GM23338 (cell line): ENCODE results near the gene PTGIS. TPM values are rescaled to one million over a fixed set of nuclear protein-coding genes. Genes with fewer than 3 reads are reported as not detected.

Source experiments
- ATAC-seq: fragments of 200-7000 bp; cut with Tn5 transposase; 3 replicates; pipeline ENCODE4 v1.9.1; 2020
- DNase-seq: peaks from one replicate; pipeline ENCODE4 v3.0.0-alpha.2; 2015; ENCODE audit warnings: low spot score
- H2AFZ ChIP-seq: fragments of 200-600 bp; sonication (generic); 2 replicates; pipeline ENCODE4 v1.8.0; 2016; ENCODE audit warnings: antibody characterized with exemption, mild to moderate bottlenecking, moderate library complexity
- H3F3A ChIP-seq: fragments of 200-600 bp; sonication (generic); replicated peaks from 2 replicates; pipeline ENCODE4 v1.8.0; 2017; ENCODE audit warnings: antibody characterized with exemption, mixed run types, low read depth
- H3K27ac ChIP-seq: fragments of 200-600 bp; sonication (generic); 2 replicates; pipeline ENCODE4 v1.6.1; 2016; ENCODE audit warnings: low read depth
- H3K27me3 ChIP-seq: fragments of 200-600 bp; sonication (generic); 2 replicates; pipeline ENCODE4 v1.8.0; 2016; ENCODE audit warnings: mild to moderate bottlenecking, mixed run types, moderate library complexity; ENCODE audit not compliant: insufficient read depth
- H3K36me3 ChIP-seq: fragments of 200-600 bp; sonication (generic); 2 replicates; pipeline ENCODE4 v1.8.0; 2016; ENCODE audit warnings: mild to moderate bottlenecking; ENCODE audit not compliant: insufficient read depth
- H3K4me1 ChIP-seq: fragments of 200-600 bp; sonication (generic); 2 replicates; pipeline ENCODE4 v1.8.0; 2016; ENCODE audit warnings: mild to moderate bottlenecking, moderate library complexity; ENCODE audit not compliant: insufficient read depth
- H3K4me2 ChIP-seq: fragments of 200-600 bp; sonication (generic); 2 replicates; pipeline ENCODE4 v1.7.1; 2017; ENCODE audit warnings: mixed run types
- H3K4me3 ChIP-seq: fragments of 200-600 bp; sonication (generic); 2 replicates; pipeline ENCODE4 v1.6.1; 2016; ENCODE audit warnings: mixed run types
- H3K79me2 ChIP-seq: fragments of 200-600 bp; sonication (generic); replicated peaks from 2 replicates; pipeline ENCODE4 v1.8.0; 2017; ENCODE audit warnings: mild to moderate bottlenecking; ENCODE audit not compliant: insufficient read depth
- H3K9me2 ChIP-seq: fragments of 200-600 bp; sonication (generic); 2 replicates; pipeline ENCODE4 v1.8.0; 2017; ENCODE audit not compliant: insufficient read depth
- H4K20me1 ChIP-seq: fragments of 200-600 bp; sonication (generic); replicated peaks from 2 replicates; pipeline ENCODE4 v1.8.0; 2017; ENCODE audit warnings: mild to moderate bottlenecking; ENCODE audit not compliant: insufficient read depth
- H3K27ac Mint-ChIP-seq: 2 replicates; pipeline ENCODE4 v1.8.0; 2020; ENCODE audit warnings: inconsistent platforms, mild to moderate bottlenecking, moderate library complexity, mixed read lengths
- H3K27me3 Mint-ChIP-seq: 3 replicates; pipeline ENCODE4 v1.8.0; 2022; ENCODE audit warnings: low read depth, mild to moderate bottlenecking, moderate library complexity, mixed read lengths, inconsistent platforms; ENCODE audit not compliant: insufficient read depth, poor library complexity
- H3K36me3 Mint-ChIP-seq: 3 replicates; pipeline ENCODE4 v1.8.0; 2021; ENCODE audit warnings: low read depth, mild to moderate bottlenecking, inconsistent platforms, moderate library complexity, mixed read lengths
- H3K4me1 Mint-ChIP-seq: 3 replicates; pipeline ENCODE4 v1.8.0; 2020; ENCODE audit warnings: mild to moderate bottlenecking, inconsistent platforms, mixed read lengths
- H3K4me3 Mint-ChIP-seq: 3 replicates; pipeline ENCODE4 v1.8.0; 2021; ENCODE audit warnings: moderate library complexity, mild to moderate bottlenecking, inconsistent platforms, mixed read lengths
- H3K9me3 Mint-ChIP-seq: 3 replicates; pipeline ENCODE4 v1.8.0; 2020; ENCODE audit warnings: moderate library complexity, mild to moderate bottlenecking, inconsistent platforms, mixed read lengths
- CREB1 ChIP-seq: fragments of 250-450 bp; sonication (Bioruptor Pico); IDR thresholded peaks from 2 replicates; pipeline ENCODE4 v1.5.0; 2020; ENCODE audit warnings: low read depth, mild to moderate bottlenecking, moderate library complexity
- EZH2 ChIP-seq: fragments of 200-600 bp; sonication (generic); IDR thresholded peaks from one replicate; pipeline ENCODE4 v1.8.0; 2017; ENCODE audit warnings: antibody characterized with exemption, mild to moderate bottlenecking, low read depth; ENCODE audit not compliant: unreplicated experiment
- EZH2phosphoT487 ChIP-seq: fragments of 200-600 bp; sonication (generic); IDR thresholded peaks from one replicate; pipeline ENCODE4 v1.8.1; 2018; ENCODE audit warnings: antibody characterized with exemption; ENCODE audit not compliant: unreplicated experiment
- JUNB ChIP-seq: IDR thresholded peaks from one replicate; pipeline ENCODE4 v1.6.1; 2016; ENCODE audit warnings: antibody characterized with exemption; ENCODE audit not compliant: unreplicated experiment
- NANOG ChIP-seq: IDR thresholded peaks from 2 replicates; pipeline ENCODE4 v1.6.1; 2016; ENCODE audit warnings: antibody characterized with exemption, borderline replicate concordance
- POLR2AphosphoS5 ChIP-seq: IDR thresholded peaks from 2 replicates; pipeline ENCODE4 v1.6.1; 2016; ENCODE audit warnings: antibody characterized with exemption, low read depth
- ZNF331 ChIP-seq: fragments of 250-450 bp; sonication (Bioruptor Pico); IDR thresholded peaks from 2 replicates; pipeline ENCODE4 v1.5.0; 2020; ENCODE audit warnings: low read depth, mild to moderate bottlenecking, moderate library complexity
- polyA plus RNA-seq: library from polyadenylated mRNA; unstranded; fragments of >200 nt; fragmentation: Nextera tagmentation; extraction: Ambion mirVana; gene quantifications from 2 replicates; pipeline ENCODE4 v1.2.1, GENCODE V29; 2016
- total RNA-seq: library from RNA; depleted of rRNA; stranded (reverse); fragments of >200 nt; shearing (Covaris generic); gene quantifications from 2 replicates; pipeline ENCODE4 v1.2.3, GENCODE V29; 2014
- TF ChIP-seq, protein P1 (sequence below): IDR thresholded peaks from 2 replicates; pipeline ENCODE4 v1.6.1; 2016; ENCODE audit warnings: antibody characterized with exemption
- TF ChIP-seq, protein P2 (sequence below): IDR thresholded peaks from one replicate; pipeline ENCODE4 v1.6.1; 2018; ENCODE audit warnings: antibody characterized with exemption; ENCODE audit not compliant: unreplicated experiment
- TF ChIP-seq, protein P3 (sequence below): fragments of 250-450 bp; sonication (Bioruptor Pico); IDR thresholded peaks from 2 replicates; pipeline ENCODE4 v1.5.0; 2020; ENCODE audit warnings: mild to moderate bottlenecking, moderate library complexity

PTGIS gene
- total and polyA plus RNA-seq, 2 experiments from 2014 or later: 6.6 to 28.7 TPM

DNA sequence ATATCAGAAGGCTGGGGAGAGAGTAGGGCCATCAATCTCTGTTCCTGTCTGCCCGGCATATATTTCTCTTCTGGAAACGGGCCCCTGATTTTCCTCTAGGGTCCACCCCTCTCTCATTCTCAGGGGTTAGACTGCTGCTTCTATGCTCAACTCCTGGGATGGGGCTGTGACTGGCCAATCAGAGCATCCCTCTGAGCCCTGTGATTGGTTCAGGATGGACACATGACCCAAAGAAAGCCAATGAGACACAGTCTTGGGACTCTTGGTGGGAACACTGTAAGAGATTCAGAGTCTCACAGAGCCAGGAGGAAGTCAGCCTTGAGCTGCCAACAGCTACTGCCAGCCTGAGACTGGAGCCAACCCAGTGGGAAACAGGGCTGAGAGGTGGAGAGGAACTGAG is 54.4 kb downstream of the PTGIS start:
- no peaks in the 10 kb centered on the region for H3K4me1 ChIP-seq
- no peaks in the 10 kb centered on the region for H3K27me3 ChIP-seq
- no peak overlapping the region for H3K27ac ChIP-seq
- H3K9me3 Mint-ChIP-seq: no peaks in the 10 kb centered on the region
- H3K4me3 ChIP-seq: no peak overlapping the region
- H3K36me3 Mint-ChIP-seq: peaks cover 8% of the 10 kb centered on the region; the same call in 2 of the 3 replicates
- H3K27ac Mint-ChIP-seq: no peak overlapping the region
- no peaks in the 10 kb centered on the region for H3K36me3 ChIP-seq
- 0 out of 2 replicates have a peak, but pooled peaks cover 6% of the 10 kb centered on the region for H3K9me2 ChIP-seq
- H3K4me1 Mint-ChIP-seq: peaks cover 3% of the 10 kb centered on the region
- TF ChIP-seq CREB1 (CRISPR knock-in tag) (no peak), EZH2 (no peak), ZNF331 (CRISPR knock-in tag) (no peak), POLR2AphosphoS5 (no peak), JUNB (no peak)
- TF ChIP-seq, protein P1, sequence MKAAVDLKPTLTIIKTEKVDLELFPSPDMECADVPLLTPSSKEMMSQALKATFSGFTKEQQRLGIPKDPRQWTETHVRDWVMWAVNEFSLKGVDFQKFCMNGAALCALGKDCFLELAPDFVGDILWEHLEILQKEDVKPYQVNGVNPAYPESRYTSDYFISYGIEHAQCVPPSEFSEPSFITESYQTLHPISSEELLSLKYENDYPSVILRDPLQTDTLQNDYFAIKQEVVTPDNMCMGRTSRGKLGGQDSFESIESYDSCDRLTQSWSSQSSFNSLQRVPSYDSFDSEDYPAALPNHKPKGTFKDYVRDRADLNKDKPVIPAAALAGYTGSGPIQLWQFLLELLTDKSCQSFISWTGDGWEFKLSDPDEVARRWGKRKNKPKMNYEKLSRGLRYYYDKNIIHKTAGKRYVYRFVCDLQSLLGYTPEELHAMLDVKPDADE: no peak
- TF ChIP-seq, protein P2, sequence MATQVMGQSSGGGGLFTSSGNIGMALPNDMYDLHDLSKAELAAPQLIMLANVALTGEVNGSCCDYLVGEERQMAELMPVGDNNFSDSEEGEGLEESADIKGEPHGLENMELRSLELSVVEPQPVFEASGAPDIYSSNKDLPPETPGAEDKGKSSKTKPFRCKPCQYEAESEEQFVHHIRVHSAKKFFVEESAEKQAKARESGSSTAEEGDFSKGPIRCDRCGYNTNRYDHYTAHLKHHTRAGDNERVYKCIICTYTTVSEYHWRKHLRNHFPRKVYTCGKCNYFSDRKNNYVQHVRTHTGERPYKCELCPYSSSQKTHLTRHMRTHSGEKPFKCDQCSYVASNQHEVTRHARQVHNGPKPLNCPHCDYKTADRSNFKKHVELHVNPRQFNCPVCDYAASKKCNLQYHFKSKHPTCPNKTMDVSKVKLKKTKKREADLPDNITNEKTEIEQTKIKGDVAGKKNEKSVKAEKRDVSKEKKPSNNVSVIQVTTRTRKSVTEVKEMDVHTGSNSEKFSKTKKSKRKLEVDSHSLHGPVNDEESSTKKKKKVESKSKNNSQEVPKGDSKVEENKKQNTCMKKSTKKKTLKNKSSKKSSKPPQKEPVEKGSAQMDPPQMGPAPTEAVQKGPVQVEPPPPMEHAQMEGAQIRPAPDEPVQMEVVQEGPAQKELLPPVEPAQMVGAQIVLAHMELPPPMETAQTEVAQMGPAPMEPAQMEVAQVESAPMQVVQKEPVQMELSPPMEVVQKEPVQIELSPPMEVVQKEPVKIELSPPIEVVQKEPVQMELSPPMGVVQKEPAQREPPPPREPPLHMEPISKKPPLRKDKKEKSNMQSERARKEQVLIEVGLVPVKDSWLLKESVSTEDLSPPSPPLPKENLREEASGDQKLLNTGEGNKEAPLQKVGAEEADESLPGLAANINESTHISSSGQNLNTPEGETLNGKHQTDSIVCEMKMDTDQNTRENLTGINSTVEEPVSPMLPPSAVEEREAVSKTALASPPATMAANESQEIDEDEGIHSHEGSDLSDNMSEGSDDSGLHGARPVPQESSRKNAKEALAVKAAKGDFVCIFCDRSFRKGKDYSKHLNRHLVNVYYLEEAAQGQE: no peak
- no peaks in the 10 kb centered on the region for H3K79me2 ChIP-seq
- no peak; the same call in 2 of the 3 replicates for ATAC-seq
- H3K4me3 Mint-ChIP-seq: no peak overlapping the region
- H4K20me1 ChIP-seq: no peaks in the 10 kb centered on the region
- no peaks in the 10 kb centered on the region for H3F3A ChIP-seq
- DNase-seq: no peak
- H3K4me2 ChIP-seq: no peak overlapping the region
- no peak overlapping the region for H2AFZ ChIP-seq
- H3K27me3 Mint-ChIP-seq: peaks cover 4% of the 10 kb centered on the region

DNA sequence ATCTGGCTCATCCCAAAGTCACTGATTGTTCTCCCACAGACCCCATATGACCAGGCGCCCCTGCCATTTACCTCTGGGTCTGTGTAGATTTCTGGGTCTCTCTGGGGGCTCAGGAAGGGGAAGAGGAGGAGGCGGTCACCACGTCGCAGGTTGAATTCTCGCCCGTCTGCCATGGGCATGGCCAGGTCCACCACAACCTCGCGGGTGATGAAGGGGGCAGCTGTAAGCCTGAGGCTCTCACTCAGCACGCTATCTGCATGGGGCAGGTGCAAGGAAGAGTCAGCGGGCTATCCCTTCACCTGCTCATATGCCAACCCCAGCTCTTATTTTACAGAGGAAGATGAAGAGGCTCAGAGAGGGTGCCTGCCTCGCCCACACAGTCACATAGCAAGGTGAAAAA is 54.9 kb downstream of the PTGIS start:
- Histone ChIP-seq H3K4me2 (no peak overlapping the region), H3K27me3 (no peaks in the 10 kb centered on the region), H3K4me3 (no peak overlapping the region), H3K4me1 (no peaks in the 10 kb centered on the region), H3K36me3 (no peaks in the 10 kb centered on the region), H4K20me1 (no peaks in the 10 kb centered on the region), H3K9me2 (0 out of 2 replicates have a peak, but pooled peaks cover 6% of the 10 kb centered on the region), H2AFZ (no peak overlapping the region), H3F3A (no peaks in the 10 kb centered on the region), H3K79me2 (no peaks in the 10 kb centered on the region), H3K27ac (no peak overlapping the region)
- DNase-seq: no peak
- H3K27ac Mint-ChIP-seq: no peak overlapping the region
- H3K27me3 Mint-ChIP-seq: peaks cover 2% of the 10 kb centered on the region
- peaks cover 8% of the 10 kb centered on the region; the same call in 2 of the 3 replicates for H3K36me3 Mint-ChIP-seq
- no peaks in the 10 kb centered on the region for H3K9me3 Mint-ChIP-seq
- H3K4me1 Mint-ChIP-seq: peaks cover 5% of the 10 kb centered on the region
- H3K4me3 Mint-ChIP-seq: no peak overlapping the region
- no peak for ATAC-seq
- no peak for TF ChIP-seq ZNF331 (CRISPR knock-in tag)
- no peak for TF ChIP-seq CREB1 (CRISPR knock-in tag)
- no peak for TF ChIP-seq NANOG
- TF ChIP-seq, protein P3, sequence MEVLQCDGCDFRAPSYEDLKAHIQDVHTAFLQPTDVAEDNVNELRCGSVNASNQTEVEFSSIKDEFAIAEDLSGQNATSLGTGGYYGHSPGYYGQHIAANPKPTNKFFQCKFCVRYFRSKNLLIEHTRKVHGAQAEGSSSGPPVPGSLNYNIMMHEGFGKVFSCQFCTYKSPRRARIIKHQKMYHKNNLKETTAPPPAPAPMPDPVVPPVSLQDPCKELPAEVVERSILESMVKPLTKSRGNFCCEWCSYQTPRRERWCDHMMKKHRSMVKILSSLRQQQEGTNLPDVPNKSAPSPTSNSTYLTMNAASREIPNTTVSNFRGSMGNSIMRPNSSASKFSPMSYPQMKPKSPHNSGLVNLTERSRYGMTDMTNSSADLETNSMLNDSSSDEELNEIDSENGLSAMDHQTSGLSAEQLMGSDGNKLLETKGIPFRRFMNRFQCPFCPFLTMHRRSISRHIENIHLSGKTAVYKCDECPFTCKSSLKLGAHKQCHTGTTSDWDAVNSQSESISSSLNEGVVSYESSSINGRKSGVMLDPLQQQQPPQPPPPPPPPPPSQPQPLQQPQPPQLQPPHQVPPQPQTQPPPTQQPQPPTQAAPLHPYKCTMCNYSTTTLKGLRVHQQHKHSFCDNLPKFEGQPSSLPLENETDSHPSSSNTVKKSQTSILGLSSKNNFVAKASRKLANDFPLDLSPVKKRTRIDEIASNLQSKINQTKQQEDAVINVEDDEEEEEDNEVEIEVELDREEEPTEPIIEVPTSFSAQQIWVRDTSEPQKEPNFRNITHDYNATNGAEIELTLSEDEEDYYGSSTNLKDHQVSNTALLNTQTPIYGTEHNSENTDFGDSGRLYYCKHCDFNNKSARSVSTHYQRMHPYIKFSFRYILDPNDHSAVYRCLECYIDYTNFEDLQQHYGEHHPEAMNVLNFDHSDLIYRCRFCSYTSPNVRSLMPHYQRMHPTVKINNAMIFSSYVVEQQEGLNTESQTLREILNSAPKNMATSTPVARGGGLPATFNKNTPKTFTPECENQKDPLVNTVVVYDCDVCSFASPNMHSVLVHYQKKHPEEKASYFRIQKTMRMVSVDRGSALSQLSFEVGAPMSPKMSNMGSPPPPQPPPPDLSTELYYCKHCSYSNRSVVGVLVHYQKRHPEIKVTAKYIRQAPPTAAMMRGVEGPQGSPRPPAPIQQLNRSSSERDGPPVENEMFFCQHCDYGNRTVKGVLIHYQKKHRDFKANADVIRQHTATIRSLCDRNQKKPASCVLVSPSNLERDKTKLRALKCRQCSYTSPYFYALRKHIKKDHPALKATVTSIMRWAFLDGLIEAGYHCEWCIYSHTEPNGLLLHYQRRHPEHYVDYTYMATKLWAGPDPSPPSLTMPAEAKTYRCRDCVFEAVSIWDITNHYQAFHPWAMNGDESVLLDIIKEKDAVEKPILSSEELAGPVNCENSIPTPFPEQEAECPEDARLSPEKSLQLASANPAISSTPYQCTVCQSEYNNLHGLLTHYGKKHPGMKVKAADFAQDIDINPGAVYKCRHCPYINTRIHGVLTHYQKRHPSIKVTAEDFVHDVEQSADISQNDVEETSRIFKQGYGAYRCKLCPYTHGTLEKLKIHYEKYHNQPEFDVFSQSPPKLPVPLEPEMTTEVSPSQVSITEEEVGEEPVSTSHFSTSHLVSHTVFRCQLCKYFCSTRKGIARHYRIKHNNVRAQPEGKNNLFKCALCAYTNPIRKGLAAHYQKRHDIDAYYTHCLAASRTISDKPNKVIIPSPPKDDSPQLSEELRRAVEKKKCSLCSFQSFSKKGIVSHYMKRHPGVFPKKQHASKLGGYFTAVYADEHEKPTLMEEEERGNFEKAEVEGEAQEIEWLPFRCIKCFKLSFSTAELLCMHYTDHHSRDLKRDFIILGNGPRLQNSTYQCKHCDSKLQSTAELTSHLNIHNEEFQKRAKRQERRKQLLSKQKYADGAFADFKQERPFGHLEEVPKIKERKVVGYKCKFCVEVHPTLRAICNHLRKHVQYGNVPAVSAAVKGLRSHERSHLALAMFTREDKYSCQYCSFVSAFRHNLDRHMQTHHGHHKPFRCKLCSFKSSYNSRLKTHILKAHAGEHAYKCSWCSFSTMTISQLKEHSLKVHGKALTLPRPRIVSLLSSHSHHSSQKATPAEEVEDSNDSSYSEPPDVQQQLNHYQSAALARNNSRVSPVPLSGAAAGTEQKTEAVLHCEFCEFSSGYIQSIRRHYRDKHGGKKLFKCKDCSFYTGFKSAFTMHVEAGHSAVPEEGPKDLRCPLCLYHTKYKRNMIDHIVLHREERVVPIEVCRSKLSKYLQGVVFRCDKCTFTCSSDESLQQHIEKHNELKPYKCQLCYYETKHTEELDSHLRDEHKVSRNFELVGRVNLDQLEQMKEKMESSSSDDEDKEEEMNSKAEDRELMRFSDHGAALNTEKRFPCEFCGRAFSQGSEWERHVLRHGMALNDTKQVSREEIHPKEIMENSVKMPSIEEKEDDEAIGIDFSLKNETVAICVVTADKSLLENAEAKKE: no peak
- TF ChIP-seq, protein P1: no peak
- TF ChIP-seq EZH2: no peak
- no peak for TF ChIP-seq EZH2phosphoT487
